ENCODE results near the gene PTPN4. TPM values are rescaled to one million over a fixed set of nuclear protein-coding genes. Genes with fewer than 3 reads are reported as not detected.
"Not testable (repeated sequence)": the region's sequence is repeated elsewhere in the genome, so short reads cannot be mapped to it uniquely, and the experiment has no call there.

PTPN4 gene
- total and polyA plus RNA-seq, 2 experiments from 2014 or later: 41.6 to 90.4 TPM

GRCh38 chr2:120020554-120020953, 260.8 kb downstream of the PTPN4 start:
- Mint-ChIP-seq H3K9me3 (peaks cover 24% of the 10 kb centered on the region), H3K27me3 (ENCODE audit: insufficient read depth, low read depth, poor library complexity) (peaks cover 2% of the 10 kb centered on the region), H3K4me3 (no peak overlapping the region), H3K4me1 (peaks cover 12% of the 10 kb centered on the region), H3K27ac (no peak overlapping the region), H3K36me3 (ENCODE audit: low read depth) (peaks cover 47% of the 10 kb centered on the region)
- no peak overlapping the region for H2AFZ ChIP-seq
- TF ChIP-seq CTCF (conservative IDR thresholded peaks at IDR 0.05; ENCODE audit: low read depth in 2 of 2): no peak
- TF ChIP-seq STAT1 (IDR thresholded peaks at IDR 0.05; ENCODE audit: unreplicated experiment): no peak
- TF ChIP-seq EZH2 (IDR thresholded peaks at IDR 0.05; ENCODE audit: low read depth, unreplicated experiment): no peak
- no peak for TF ChIP-seq JUNB (IDR thresholded peaks at IDR 0.05; ENCODE audit: unreplicated experiment)
- no peak for ATAC-seq
- H3K27ac ChIP-seq (ENCODE audit: low read depth): no peak overlapping the region
- H3K4me2 ChIP-seq: no peak overlapping the region
- H4K20me1 ChIP-seq (replicated peaks; ENCODE audit: insufficient read depth): no peaks in the 10 kb centered on the region; the same call in 1 of the 2 replicates
- H3K36me3 ChIP-seq (ENCODE audit: insufficient read depth): no peaks in the 10 kb centered on the region
- H3K4me3 ChIP-seq: no peak overlapping the region
- H3F3A ChIP-seq (replicated peaks; ENCODE audit: low read depth): no peaks in the 10 kb centered on the region
- H3K9me2 ChIP-seq (ENCODE audit: insufficient read depth): no peaks in the 10 kb centered on the region
- DNase-seq (ENCODE audit: low spot score): no peak
- H3K27me3 ChIP-seq (ENCODE audit: insufficient read depth): no peaks in the 10 kb centered on the region
- peaks cover 17% of the 10 kb centered on the region; the same call in 1 of the 2 replicates for H3K4me1 ChIP-seq (ENCODE audit: insufficient read depth)
- H3K79me2 ChIP-seq (replicated peaks; ENCODE audit: insufficient read depth): peaks cover 100% of the 10 kb centered on the region

- not testable (repeated sequence) for H3K27ac ChIP-seq (ENCODE audit: low read depth); H3K27me3 ChIP-seq (ENCODE audit: insufficient read depth); H3K27ac Mint-ChIP-seq; H3K4me2 ChIP-seq; H3K27me3 Mint-ChIP-seq (ENCODE audit: insufficient read depth, low read depth, poor library complexity); H3K4me1 ChIP-seq (ENCODE audit: insufficient read depth); H3K4me1 Mint-ChIP-seq; H3F3A ChIP-seq (replicated peaks; ENCODE audit: low read depth); H4K20me1 ChIP-seq (replicated peaks; ENCODE audit: insufficient read depth); H2AFZ ChIP-seq; ATAC-seq; H3K4me3 ChIP-seq; H3K4me3 Mint-ChIP-seq; H3K36me3 ChIP-seq (ENCODE audit: insufficient read depth); DNase-seq (ENCODE audit: low spot score); H3K9me2 ChIP-seq (ENCODE audit: insufficient read depth)
- Mint-ChIP-seq H3K36me3 (ENCODE audit: low read depth) (peaks cover 65% of the 10 kb centered on the region), H3K9me3 (peaks cover 29% of the 10 kb centered on the region)
- peaks cover 100% of the 10 kb centered on the region for H3K79me2 ChIP-seq (replicated peaks; ENCODE audit: insufficient read depth)
These were observed 262.8 kb downstream of the PTPN4 start for GRCh38 chr2:120022505-120022904.

DNA sequence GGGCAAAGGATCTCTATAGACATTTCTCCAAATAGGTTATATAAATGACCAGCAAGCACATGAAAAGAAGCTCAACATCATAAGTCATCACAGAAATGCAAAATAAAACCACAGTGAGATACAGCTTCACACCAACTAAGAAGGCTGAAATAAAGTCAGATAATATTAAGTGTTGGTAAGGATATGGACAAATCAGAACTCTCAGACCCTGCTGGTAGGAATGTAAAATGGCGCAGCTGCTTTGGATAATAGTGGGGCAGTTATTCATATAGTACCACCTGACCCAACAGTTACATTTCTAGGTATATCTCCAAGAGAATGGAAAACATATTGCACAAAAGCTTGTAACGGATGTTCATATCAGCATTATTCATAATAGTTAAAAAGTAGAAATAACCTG, 267.2 kb downstream of the PTPN4 start:
- DNase-seq (ENCODE audit: low spot score): peak; percentile 54
- Histone ChIP-seq H3K36me3 (ENCODE audit: insufficient read depth) (no peaks in the 10 kb centered on the region), H3K9me2 (ENCODE audit: insufficient read depth) (no peaks in the 10 kb centered on the region), H4K20me1 (replicated peaks; ENCODE audit: insufficient read depth) (peaks cover 6% of the 10 kb centered on the region; the same call in 1 of the 2 replicates), H3K79me2 (replicated peaks; ENCODE audit: insufficient read depth) (peaks cover 92% of the 10 kb centered on the region), H2AFZ (no peak overlapping the region), H3K4me1 (ENCODE audit: insufficient read depth) (peaks cover 15% of the 10 kb centered on the region), H3F3A (replicated peaks; ENCODE audit: low read depth) (no peaks in the 10 kb centered on the region), H3K27me3 (ENCODE audit: insufficient read depth) (no peaks in the 10 kb centered on the region), H3K4me2 (no peak overlapping the region), H3K4me3 (no peak overlapping the region), H3K27ac (ENCODE audit: low read depth) (no peak overlapping the region)
- Mint-ChIP-seq H3K4me3 (no peak overlapping the region), H3K9me3 (peaks cover 29% of the 10 kb centered on the region), H3K27me3 (ENCODE audit: insufficient read depth, low read depth, poor library complexity) (peaks cover 2% of the 10 kb centered on the region), H3K27ac (no peak overlapping the region), H3K4me1 (peaks cover 17% of the 10 kb centered on the region), H3K36me3 (ENCODE audit: low read depth) (peaks cover 52% of the 10 kb centered on the region)
- ATAC-seq: no peak
- TF ChIP-seq, protein P1, sequence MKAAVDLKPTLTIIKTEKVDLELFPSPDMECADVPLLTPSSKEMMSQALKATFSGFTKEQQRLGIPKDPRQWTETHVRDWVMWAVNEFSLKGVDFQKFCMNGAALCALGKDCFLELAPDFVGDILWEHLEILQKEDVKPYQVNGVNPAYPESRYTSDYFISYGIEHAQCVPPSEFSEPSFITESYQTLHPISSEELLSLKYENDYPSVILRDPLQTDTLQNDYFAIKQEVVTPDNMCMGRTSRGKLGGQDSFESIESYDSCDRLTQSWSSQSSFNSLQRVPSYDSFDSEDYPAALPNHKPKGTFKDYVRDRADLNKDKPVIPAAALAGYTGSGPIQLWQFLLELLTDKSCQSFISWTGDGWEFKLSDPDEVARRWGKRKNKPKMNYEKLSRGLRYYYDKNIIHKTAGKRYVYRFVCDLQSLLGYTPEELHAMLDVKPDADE (IDR thresholded peaks at IDR 0.05): no peak
- TF ChIP-seq CTCF (conservative IDR thresholded peaks at IDR 0.05; ENCODE audit: low read depth in 2 of 2) (peak; percentile 27 to 61; a peak in 3 of 4 replicates), JUNB (IDR thresholded peaks at IDR 0.05; ENCODE audit: unreplicated experiment) (no peak)

Data from GM23338 (cell line).